Smooth muscle cell (in vitro differentiated cells): ENCODE data around the gene DNAJB6. TPM values are rescaled to one million over a fixed set of nuclear protein-coding genes. Genes with fewer than 3 reads are reported as not detected.

Experiments used
- DNase-seq: peaks from one replicate; lab custom pipeline; 2025; ENCODE audit not compliant: unreplicated experiment; lab: John Stamatoyannopoulos, UW
- H2AFZ ChIP-seq: fragments of 200-600 bp; sonication (generic); 2 replicates; pipeline ENCODE4 v1.6.0; 2016; ENCODE audit warnings: antibody characterized with exemption, low read depth, mild to moderate bottlenecking
- H3F3A ChIP-seq: fragments of 200-600 bp; sonication (generic); 2 replicates; pipeline ENCODE4 v1.6.0; 2017; ENCODE audit warnings: antibody characterized with exemption, low read depth
- H3K27ac ChIP-seq: fragments of 200-600 bp; sonication (generic); 2 replicates; pipeline ENCODE4 v1.5.1; 2016; ENCODE audit warnings: low read depth, mild to moderate bottlenecking
- H3K27me3 ChIP-seq: fragments of 200-600 bp; sonication (generic); 2 replicates; pipeline ENCODE4 v1.6.1; 2016; ENCODE audit warnings: low read depth, mild to moderate bottlenecking
- H3K36me3 ChIP-seq: fragments of 200-600 bp; sonication (generic); 2 replicates; pipeline ENCODE4 v1.5.1; 2016; ENCODE audit warnings: low read depth
- H3K4me1 ChIP-seq: fragments of 200-600 bp; sonication (generic); 2 replicates; pipeline ENCODE4 v1.5.1; 2016; ENCODE audit warnings: low read depth
- H3K4me2 ChIP-seq: fragments of 200-600 bp; sonication (generic); 2 replicates; pipeline ENCODE4 v1.6.0; 2016; ENCODE audit warnings: mild to moderate bottlenecking
- H3K4me3 ChIP-seq: fragments of 200-600 bp; sonication (generic); 2 replicates; pipeline ENCODE4 v1.5.1; 2016; ENCODE audit warnings: mild to moderate bottlenecking
- H3K79me2 ChIP-seq: fragments of 200-600 bp; sonication (generic); 2 replicates; pipeline ENCODE4 v1.6.0; 2016; ENCODE audit warnings: low read depth, mild to moderate bottlenecking
- H3K9ac ChIP-seq: fragments of 200-600 bp; sonication (generic); 2 replicates; pipeline ENCODE4 v1.6.0; 2016; ENCODE audit warnings: low read depth
- H3K9me3 ChIP-seq: fragments of 200-600 bp; sonication (generic); replicated peaks from 2 replicates; pipeline ENCODE4 v1.5.1; 2016; ENCODE audit warnings: low read depth
- H4K20me1 ChIP-seq: fragments of 200-600 bp; sonication (generic); 2 replicates; pipeline ENCODE4 v1.6.0; 2016; ENCODE audit warnings: low read depth
- CTCF ChIP-seq: fragments of 200-600 bp; sonication (generic); IDR thresholded peaks from 2 replicates; pipeline ENCODE4 v1.5.1; 2017; ENCODE audit warnings: borderline replicate concordance, mild to moderate bottlenecking, antibody characterized with exemption; ENCODE audit not compliant: insufficient read depth, poor library complexity, severe bottlenecking
- WGBS: methylation state at CpG from one replicate; pipeline ENCODE4 v1.1.7; 2016; ENCODE audit warnings: low lambda C conversion rate; 5-methylcytosine and 5-hydroxymethylcytosine counted together
- polyA plus RNA-seq: library from polyadenylated mRNA; unstranded; fragments of >200 nt; fragmentation: Nextera tagmentation; extraction: Ambion mirVana; gene quantifications from 2 replicates; pipeline ENCODE4 v1.2.1, GENCODE V29; 2016
- total RNA-seq: library from RNA; depleted of rRNA; stranded (reverse); fragments of >200 nt; gene quantifications from 2 replicates; pipeline ENCODE4 v1.2.3, GENCODE V29; 2014

DNAJB6 gene
- total and polyA plus RNA-seq, 2 experiments from 2014 or later, result 103 to 104 TPM

GRCh38 chr7:157459966-157460365, 123.2 kb downstream of the DNAJB6 start:
- Histone ChIP-seq H3F3A (no peaks in the 10 kb centered on the region), H2AFZ (no peak overlapping the region), H3K27ac (no peak overlapping the region), H4K20me1 (no peaks in the 10 kb centered on the region), H3K9ac (no peak overlapping the region), H3K4me3 (no peak overlapping the region), H3K27me3 (no peaks in the 10 kb centered on the region), H3K79me2 (no peaks in the 10 kb centered on the region), H3K4me2 (no peak overlapping the region), H3K36me3 (no peaks in the 10 kb centered on the region), H3K4me1 (no peaks in the 10 kb centered on the region), H3K9me3 (no peaks in the 10 kb centered on the region)
- no peak for TF ChIP-seq CTCF
- DNase-seq, result no peak
- 95% methylated on average over 11 of the region's 11 CpGs for WGBS

GRCh38 chr7:157460721-157461120, 123.9 kb downstream of the DNAJB6 start:
- H2AFZ ChIP-seq, result no peak overlapping the region
- no peaks in the 10 kb centered on the region for H4K20me1 ChIP-seq
- no peak overlapping the region for H3K4me2 ChIP-seq
- peaks cover 2% of the 10 kb centered on the region for H3K27me3 ChIP-seq
- no peaks in the 10 kb centered on the region for H3K79me2 ChIP-seq
- no peaks in the 10 kb centered on the region for H3F3A ChIP-seq
- no peak for DNase-seq
- H3K4me3 ChIP-seq, result no peak overlapping the region
- H3K27ac ChIP-seq, result no peak overlapping the region
- TF ChIP-seq CTCF, result no peak
- no peaks in the 10 kb centered on the region for H3K36me3 ChIP-seq
- no peaks in the 10 kb centered on the region for H3K9me3 ChIP-seq
- 95% methylated on average over 11 of the region's 11 CpGs for WGBS
- no peaks in the 10 kb centered on the region for H3K4me1 ChIP-seq
- no peak overlapping the region for H3K9ac ChIP-seq

GRCh38 chr7:157461573-157462418, 125.0 kb downstream of the DNAJB6 start:
- Histone ChIP-seq H3K36me3 (no peaks in the 10 kb centered on the region), H3K79me2 (no peaks in the 10 kb centered on the region), H3K27ac (no peak overlapping the region), H3K9me3 (no peaks in the 10 kb centered on the region), H3K9ac (no peak overlapping the region), H4K20me1 (no peaks in the 10 kb centered on the region), H3K4me2 (no peak overlapping the region), H2AFZ (no peak overlapping the region), H3K27me3 (peaks cover 7% of the 10 kb centered on the region), H3K4me3 (no peak overlapping the region), H3F3A (no peaks in the 10 kb centered on the region), H3K4me1 (no peaks in the 10 kb centered on the region)
- 73% methylated on average over 8 of the region's 12 CpGs for WGBS
- no peak for TF ChIP-seq CTCF
- no peak for DNase-seq

GRCh38 chr7:157462419-157462771, 125.6 kb downstream of the DNAJB6 start:
- Histone ChIP-seq H3K27me3 (peaks cover 7% of the 10 kb centered on the region), H3K36me3 (no peaks in the 10 kb centered on the region), H4K20me1 (no peaks in the 10 kb centered on the region), H3K9ac (no peak overlapping the region), H3F3A (no peaks in the 10 kb centered on the region), H3K4me2 (no peak overlapping the region), H3K9me3 (no peaks in the 10 kb centered on the region), H3K79me2 (no peaks in the 10 kb centered on the region), H3K4me1 (no peaks in the 10 kb centered on the region), H3K4me3 (no peak overlapping the region), H3K27ac (no peak overlapping the region), H2AFZ (no peak overlapping the region)
- 90% methylated on average over 20 of the region's 20 CpGs for WGBS
- TF ChIP-seq CTCF, result no peak
- no peak for DNase-seq
